CD14-positive monocyte (primary cell): Measurements from ENCODE around the gene ADAMTS7. TPM values are rescaled to one million over a fixed set of nuclear protein-coding genes. Genes with fewer than 3 reads are reported as not detected.
"Not testable (repeated sequence)": the region's sequence is repeated elsewhere in the genome, so short reads cannot be mapped to it uniquely, and the experiment has no call there.

Experiments used
- DNase-seq, 3 donors: peaks; one replicate each; pipeline ENCODE4 v3.0.0-alpha.2; 2011 to 2022
- H2AFZ ChIP-seq: 2 replicates; pipeline ENCODE4 v1.6.0; 2012; ENCODE audit warnings: mild to moderate bottlenecking, low read depth, low read length, inconsistent platforms; ENCODE audit not compliant: insufficient read depth, poor library complexity, severe bottlenecking
- H3K27ac ChIP-seq, 2 donors: 1 replicate in 1 of 2; 2 replicates in 1 of 2; pipeline ENCODE4 v1.5.1; 2012 to 2013; ENCODE audit warnings: low read length in 2 of 2, control low read depth in 1 of 2, inconsistent platforms in 1 of 2, low read depth in 1 of 2, mild to moderate bottlenecking in 1 of 2
- H3K27me3 ChIP-seq, 2 donors: one replicate each; pipeline versions ENCODE4 v1.6.0 to v1.6.1; 2011 to 2013; ENCODE audit warnings: low read length in 2 of 2; ENCODE audit not compliant: control insufficient read depth in 2 of 2, insufficient read depth in 2 of 2
- H3K36me3 ChIP-seq, 2 donors: replicated peaks in 1 of 2; 1 replicate in 1 of 2; 2 replicates in 1 of 2; pipeline versions ENCODE4 v1.5.1 to v1.6.1; 2012 to 2013; ENCODE audit warnings: low read length in 2 of 2, control low read depth in 1 of 2, inconsistent platforms in 1 of 2, mild to moderate bottlenecking in 1 of 2; ENCODE audit not compliant: insufficient read depth in 2 of 2, control insufficient read depth in 1 of 2
- H3K4me1 ChIP-seq, 2 donors: 1 replicate in 1 of 2; 2 replicates in 1 of 2; pipeline versions ENCODE4 v1.5.1 to v1.6.1; 2012 to 2013; ENCODE audit warnings: low read length in 2 of 2, control low read depth in 1 of 2, inconsistent platforms in 1 of 2, mild to moderate bottlenecking in 1 of 2, moderate library complexity in 1 of 2; ENCODE audit not compliant: insufficient read depth in 2 of 2, control insufficient read depth in 1 of 2
- H3K4me2 ChIP-seq: replicated peaks from 2 replicates; pipeline ENCODE3; 2012; ENCODE audit warnings: low read length, moderate library complexity, mild to moderate bottlenecking; ENCODE audit not compliant: poor library complexity, severe bottlenecking; ENCODE audit errors: extremely low read depth
- H3K4me3 ChIP-seq, 3 experiments: fragments of 200-600 bp in 1 of 3; sonication (generic) in 1 of 3; replicated peaks in 1 of 3; 1 replicate in 2 of 3; 2 replicates in 1 of 3; pipeline ENCODE4 v1.5.1; 2011 to 2013; ENCODE audit warnings: low read length in 3 of 3, mild to moderate bottlenecking in 3 of 3, control low read depth in 2 of 3, low read depth in 2 of 3, inconsistent platforms in 1 of 3, moderate library complexity in 1 of 3
- H3K79me2 ChIP-seq: 2 replicates; pipeline ENCODE4 v1.6.0; 2012; ENCODE audit warnings: mild to moderate bottlenecking, control low read depth, inconsistent platforms, low read length, moderate library complexity; ENCODE audit not compliant: insufficient read depth
- H3K9ac ChIP-seq: 2 replicates; pipeline ENCODE4 v1.6.0; 2017; ENCODE audit warnings: low read length, mild to moderate bottlenecking; ENCODE audit not compliant: insufficient read depth, poor library complexity, severe bottlenecking
- H3K9me3 ChIP-seq, 2 donors: replicated peaks in 1 of 2; 1 replicate in 1 of 2; 2 replicates in 1 of 2; pipeline versions ENCODE4 v1.5.1 to v1.6.1; 2012 to 2013; ENCODE audit warnings: low read length in 2 of 2, control low read depth in 1 of 2; ENCODE audit not compliant: control insufficient read depth in 1 of 2, insufficient read depth in 1 of 2
- H4K20me1 ChIP-seq: 2 replicates; pipeline ENCODE4 v1.6.0; 2012; ENCODE audit warnings: mild to moderate bottlenecking, low read length, control low read depth, moderate library complexity; ENCODE audit not compliant: insufficient read depth
- H3K27ac Mint-ChIP-seq, 7 donors: one replicate each; pipeline ENCODE4 v1.8.0; 2020; ENCODE audit warnings: mild to moderate bottlenecking in 7 of 7, mixed read lengths in 7 of 7, moderate library complexity in 6 of 7, inconsistent platforms in 2 of 7
- H3K27me3 Mint-ChIP-seq, 3 donors: one replicate each; pipeline ENCODE4 v1.8.0; 2021 to 2022; ENCODE audit warnings: low read depth in 3 of 3, mild to moderate bottlenecking in 3 of 3, mixed read lengths in 3 of 3, moderate library complexity in 3 of 3, inconsistent platforms in 1 of 3
- H3K36me3 Mint-ChIP-seq, 2 donors: one replicate each; pipeline ENCODE4 v1.8.0; 2020; ENCODE audit warnings: mixed read lengths in 2 of 2, inconsistent platforms in 1 of 2, mild to moderate bottlenecking in 1 of 2
- H3K4me1 Mint-ChIP-seq: one replicate; pipeline ENCODE4 v1.8.0; 2020; ENCODE audit warnings: mild to moderate bottlenecking, mixed read lengths
- H3K4me3 Mint-ChIP-seq, 2 donors: one replicate each; pipeline ENCODE4 v1.8.0; 2020; ENCODE audit warnings: mild to moderate bottlenecking in 2 of 2, mixed read lengths in 2 of 2, moderate library complexity in 1 of 2
- H3K9me3 Mint-ChIP-seq, 7 donors: one replicate each; pipeline ENCODE4 v1.8.0; 2020 to 2022; ENCODE audit warnings: mixed read lengths in 7 of 7, mild to moderate bottlenecking in 6 of 7, moderate library complexity in 6 of 7, inconsistent platforms in 2 of 7
- CTCF ChIP-seq: fragments of 200-600 bp; IDR thresholded peaks from one replicate; pipeline ENCODE4 v1.8.0; 2022; ENCODE audit warnings: antibody characterized with exemption, mild to moderate bottlenecking
- WGBS: methylation state at CpG from one replicate; pipeline ENCODE4 v1.1.5; 2013; ENCODE audit warnings: missing lambda C conversion rate; ENCODE audit not compliant: insufficient coverage; 5-methylcytosine and 5-hydroxymethylcytosine counted together
- intact Hi-C, 2 donors: fragments of 100-400 bp; cut with micrococcal nuclease; formaldehyde crosslinking; loops; one replicate each; pipeline versions ENCODE4 v1.15.0 to v1.15.1; 2023
- polyA plus RNA-seq, 3 donors: library from polyadenylated mRNA; depleted of rRNA in 1 of 3; unstranded in 2 of 3; stranded (reverse) in 1 of 3; fragments of 300-500 nt in 2 of 3; fragments of >200 nt in 1 of 3; fragmentation: Illumina TruSeq in 2 of 3; gene quantifications; 1 replicate in 2 of 3; 2 replicates in 1 of 3; pipeline ENCODE4 v1.2.3, GENCODE V29; 2012 to 2021

The ADAMTS7 gene
- polyA plus RNA-seq, 3 donors: not detected

DNA sequence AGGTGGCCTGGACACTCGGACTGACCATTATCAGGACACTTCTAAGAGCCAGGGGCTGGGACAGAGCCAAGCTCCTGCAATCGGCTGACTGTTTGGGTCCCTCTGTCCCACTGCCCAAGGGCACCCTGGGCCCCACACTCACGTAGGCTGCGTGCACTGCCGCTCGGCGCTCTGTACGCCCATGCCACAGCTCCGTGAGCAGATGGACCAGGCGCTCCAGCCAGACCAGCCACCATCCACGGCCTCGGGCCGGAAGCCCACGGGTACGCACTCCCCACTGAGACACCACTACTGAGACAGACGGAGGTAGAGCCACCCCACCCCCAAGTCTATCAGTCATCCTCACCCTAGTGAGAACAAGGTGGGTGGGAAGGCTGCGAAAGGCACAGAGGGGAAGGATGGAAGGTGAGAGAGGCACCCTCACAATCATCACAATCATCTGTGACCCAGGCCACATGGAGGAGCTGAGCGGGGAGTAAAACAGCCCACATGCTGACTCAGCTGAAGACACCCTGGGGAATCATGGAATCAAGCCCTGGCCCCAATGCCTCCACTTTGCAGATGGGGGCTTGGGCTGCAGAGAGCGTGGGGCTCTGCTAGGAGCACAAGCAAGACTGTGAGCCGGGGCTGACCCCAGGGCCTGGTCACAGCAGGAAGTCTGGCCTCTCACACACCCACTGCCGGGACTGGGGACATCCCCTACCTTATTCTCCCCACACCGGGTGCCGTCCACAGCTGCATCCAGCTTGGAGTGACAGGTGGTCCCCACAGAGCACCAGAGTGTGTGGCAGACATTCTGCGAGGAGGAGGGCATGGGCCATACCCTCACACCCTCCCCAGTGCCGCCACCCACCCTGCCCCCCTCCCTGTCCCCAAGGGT lies 35.0 kb downstream of the ADAMTS7 start:
- H3K9me3 ChIP-seq, H3K36me3 Mint-ChIP-seq, H3K27ac ChIP-seq, H3K27me3 ChIP-seq, H3K9ac ChIP-seq, H3K79me2 ChIP-seq, H3K27me3 Mint-ChIP-seq, H3K4me1 Mint-ChIP-seq, H3K36me3 ChIP-seq, H3K27ac Mint-ChIP-seq, H4K20me1 ChIP-seq, H3K9me3 Mint-ChIP-seq, H3K4me3 ChIP-seq, DNase-seq, H3K4me2 ChIP-seq, H3K4me1 ChIP-seq, H2AFZ ChIP-seq, H3K4me3 Mint-ChIP-seq: not testable (repeated sequence)
- intact Hi-C loops: loop anchor here in 1 of 2 donors (10.0 kb wide), 1 partner anchor 801 kb away; no protein-coding TSS in a partner anchor
- 88% methylated on average over 6 of the region's 25 CpGs for WGBS

DNA sequence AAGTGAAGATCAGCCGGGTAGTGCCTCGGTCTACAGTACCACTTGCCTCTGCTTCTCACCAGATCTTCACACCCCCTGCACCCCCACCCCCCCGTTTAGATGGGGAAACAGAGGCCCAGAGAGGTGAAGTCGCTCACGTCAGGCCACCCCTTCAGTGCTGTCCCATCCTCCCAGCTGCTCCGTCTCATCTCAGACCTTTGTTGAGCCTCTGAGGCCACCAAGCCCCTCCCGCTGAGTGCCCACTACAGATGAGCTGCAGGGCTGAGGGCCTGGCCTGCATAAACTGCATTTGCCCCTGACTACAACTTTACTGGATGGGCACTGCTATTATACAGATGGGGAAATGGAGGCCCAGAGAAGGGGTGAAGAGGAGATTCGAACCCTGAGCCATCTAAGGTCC lies 35.8 kb downstream of the ADAMTS7 start:
- Histone ChIP-seq H2AFZ (no peak overlapping the region), H3K9me3 (no peaks in the 10 kb centered on the region), H3K27me3 (no peaks in the 10 kb centered on the region), H3K36me3 (no peaks in the 10 kb centered on the region), H3K9ac (no peak overlapping the region), H3K4me3 (no peak overlapping the region), H3K4me2 (no peak overlapping the region), H3K27ac (no peak overlapping the region), H4K20me1 (no peaks in the 10 kb centered on the region), H3K79me2 (no peaks in the 10 kb centered on the region), H3K4me1 (no peaks in the 10 kb centered on the region)
- H3K27ac Mint-ChIP-seq: no peak overlapping the region
- TF ChIP-seq CTCF: no peak
- H3K27me3 Mint-ChIP-seq: peaks cover 3 to 6% (median 3%) of the 10 kb centered on the region in 3 donors
- no peak overlapping the region for H3K4me3 Mint-ChIP-seq
- DNase-seq: no peak
- H3K4me1 Mint-ChIP-seq: no peaks in the 10 kb centered on the region
- H3K9me3 Mint-ChIP-seq: no peaks in the 10 kb centered on the region
- H3K36me3 Mint-ChIP-seq: no peaks in the 10 kb centered on the region
- 94% methylated on average over 2 of the region's 8 CpGs for WGBS
- intact Hi-C loops: loop anchor here in 1 of 2 donors (10.0 kb wide), 1 partner anchor 801 kb away; no protein-coding TSS in a partner anchor

DNA sequence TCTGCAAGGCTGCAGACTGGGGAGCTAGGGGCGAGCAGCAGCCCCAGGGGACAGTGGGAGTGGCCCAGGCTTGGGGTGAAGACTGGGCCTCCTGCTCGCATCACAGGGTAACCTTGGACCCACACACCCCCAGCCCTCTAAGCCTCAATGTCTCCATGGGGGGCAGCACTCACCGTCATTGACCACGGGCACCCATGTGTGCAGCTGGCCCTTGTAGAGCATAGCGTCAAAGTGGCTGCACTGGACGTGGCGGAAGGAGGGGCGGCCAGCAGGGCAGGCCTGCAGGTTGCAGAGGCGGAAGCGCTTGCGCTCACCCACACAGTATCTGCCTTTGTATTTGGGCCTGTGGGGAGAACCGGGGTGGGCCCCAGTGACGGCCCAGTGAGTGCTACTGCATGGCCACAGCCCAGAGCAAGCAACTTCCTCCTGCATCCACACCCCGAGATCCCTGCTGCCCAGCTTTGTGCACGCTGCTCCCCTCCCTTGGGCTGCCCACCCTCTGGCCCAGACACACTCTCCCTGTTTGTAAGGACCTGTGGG lies 36.7 kb downstream of the ADAMTS7 start:
- H3K4me3 Mint-ChIP-seq, H3K9ac ChIP-seq, H3K27ac ChIP-seq, H3K27ac Mint-ChIP-seq, H3K27me3 Mint-ChIP-seq, H4K20me1 ChIP-seq, H2AFZ ChIP-seq, DNase-seq, H3K36me3 ChIP-seq, H3K27me3 ChIP-seq, H3K36me3 Mint-ChIP-seq, H3K9me3 Mint-ChIP-seq, H3K4me1 Mint-ChIP-seq, H3K9me3 ChIP-seq, H3K4me2 ChIP-seq, H3K4me3 ChIP-seq, H3K79me2 ChIP-seq, H3K4me1 ChIP-seq: not testable (repeated sequence)
- intact Hi-C loops: loop anchor here in 1 of 2 donors (10.0 kb wide), 1 partner anchor 800 kb away; no protein-coding TSS in a partner anchor
- WGBS: 89% methylated on average over 9 of the region's 15 CpGs
